OCI-LY7 (cell line): ENCODE results near the gene IGSF3. TPM values are rescaled to one million over a fixed set of nuclear protein-coding genes. Genes with fewer than 3 reads are reported as not detected.
"Not testable (repeated sequence)": the region's sequence is repeated elsewhere in the genome, so short reads cannot be mapped to it uniquely, and the experiment has no call there.

ENCODE experiments used
- BruUV-seq: library from RNA; stranded (reverse); fragments of 400-500 nt; replicated peaks from 2 replicates; lab custom pipeline; 2021; lab: Mats Ljungman, UMichigan
- CTCF ChIA-PET: fragments of 300-600 bp; sonication (Branson Sonifier 250); formaldehyde crosslinking; loops from one replicate; lab custom pipeline; 2022; ENCODE audit warnings: antibody characterized with exemption; ENCODE audit not compliant: unreplicated experiment; lab: Charles Lee
- POLR2A ChIA-PET: fragments of 300-600 bp; sonication (Branson Sonifier 250); formaldehyde crosslinking; loops from one replicate; lab custom pipeline; 2022; ENCODE audit warnings: antibody characterized with exemption; lab: Charles Lee
- DNase-seq: peaks from one replicate; pipeline ENCODE4 v3.0.0-alpha.2; 2015; ENCODE audit warnings: low spot score
- H2AFZ ChIP-seq: fragments of 200-600 bp; sonication (generic), shearing (Covaris generic); 2 replicates; pipeline ENCODE4 v1.6.1; 2014; ENCODE audit warnings: mild to moderate bottlenecking, antibody characterized with exemption, low read length, moderate library complexity
- H3K27ac ChIP-seq: fragments of 200-600 bp; sonication (generic); 2 replicates; pipeline ENCODE4 v1.5.1; 2014; ENCODE audit warnings: mixed run types, low read depth, mild to moderate bottlenecking, moderate library complexity, low read length, inconsistent platforms; ENCODE audit not compliant: poor library complexity, severe bottlenecking
- H3K36me3 ChIP-seq: fragments of 200-600 bp; sonication (generic); 2 replicates; pipeline ENCODE4 v1.6.1; 2014; ENCODE audit warnings: mild to moderate bottlenecking, antibody characterized with exemption, low read length, moderate library complexity, mixed read lengths; ENCODE audit not compliant: insufficient read depth
- H3K4me1 ChIP-seq: fragments of 200-600 bp; sonication (generic); 2 replicates; pipeline ENCODE4 v1.5.1; 2014; ENCODE audit warnings: mild to moderate bottlenecking, low read length; ENCODE audit not compliant: insufficient read depth, poor library complexity, severe bottlenecking
- H3K4me2 ChIP-seq: fragments of 200-600 bp; sonication (generic); 2 replicates; pipeline ENCODE4 v1.6.1; 2014; ENCODE audit warnings: mild to moderate bottlenecking, low read length
- H3K4me3 ChIP-seq: fragments of 200-600 bp; sonication (generic); 2 replicates; pipeline ENCODE4 v1.5.1; 2014; ENCODE audit warnings: mild to moderate bottlenecking, low read depth, low read length; ENCODE audit not compliant: poor library complexity, severe bottlenecking
- H3K79me2 ChIP-seq: fragments of 200-600 bp; sonication (generic); 2 replicates; pipeline ENCODE4 v1.6.1; 2016; ENCODE audit warnings: low read depth, mild to moderate bottlenecking, low read length, moderate library complexity, mixed read lengths; ENCODE audit not compliant: insufficient read depth
- H3K9me2 ChIP-seq: fragments of 200-600 bp; sonication (generic); 2 replicates; pipeline ENCODE4 v1.6.1; 2016; ENCODE audit warnings: mild to moderate bottlenecking, low read length, mixed read lengths; ENCODE audit not compliant: insufficient read depth
- H3K9me3 ChIP-seq: fragments of 200-600 bp; sonication (generic); 2 replicates; pipeline ENCODE4 v1.6.1; 2014; ENCODE audit warnings: mild to moderate bottlenecking, mixed run types, low read length, mixed read lengths
- H4K20me1 ChIP-seq: fragments of 200-600 bp; sonication (generic); 2 replicates; pipeline ENCODE4 v1.6.1; 2014; ENCODE audit warnings: mild to moderate bottlenecking, antibody characterized with exemption, low read length, moderate library complexity, mixed read lengths; ENCODE audit not compliant: insufficient read depth
- EZH2phosphoT487 ChIP-seq: fragments of 200-600 bp; sonication (generic); IDR thresholded peaks from 2 replicates; pipeline ENCODE4 v1.6.1; 2018; ENCODE audit warnings: low read depth, borderline replicate concordance, mild to moderate bottlenecking, mixed run types, antibody characterized with exemption, low read length, moderate library complexity, mixed read lengths
- intact Hi-C: fragments of 100-400 bp; cut with micrococcal nuclease; formaldehyde crosslinking; loops from one replicate; pipeline ENCODE4 v1.10.0; 2022; ENCODE audit not compliant: unreplicated experiment
- total RNA-seq, 2 experiments: library from RNA; depleted of rRNA in 1 of 2; stranded (reverse); fragments of >200 nt in 1 of 2; shearing (Covaris generic) in 1 of 2; gene quantifications; 2 replicates each; pipeline ENCODE4 v1.2.3, GENCODE V29; 2014 to 2022
- TF ChIP-seq, protein P1 (sequence below): fragments of 200-600 bp; sonication (generic); conservative IDR thresholded peaks from 2 replicates; pipeline ENCODE4 v1.5.1; 2014; ENCODE audit warnings: mild to moderate bottlenecking, antibody characterized with exemption, low read length, moderate library complexity, mixed read lengths

Gene IGSF3
- total RNA-seq, 2 experiments from 2014 or later, result not detected

GRCh38 chr1:116654351-116654750, 13.2 kb downstream of the IGSF3 start:
- no peak for DNase-seq
- H3K4me1 ChIP-seq, result no peaks in the 10 kb centered on the region
- BruUV-seq, result no TSS peak
- CTCF ChIA-PET, result no interaction called here
- no peak overlapping the region for H2AFZ ChIP-seq
- H3K9me2 ChIP-seq, result no peaks in the 10 kb centered on the region
- POLR2A ChIA-PET, result no interaction called here
- intact Hi-C loops, result no loop called here
- no peaks in the 10 kb centered on the region for H3K9me3 ChIP-seq
- H3K4me3 ChIP-seq, result no peak overlapping the region
- no peaks in the 10 kb centered on the region for H3K36me3 ChIP-seq
- no peak overlapping the region for H3K27ac ChIP-seq
- H4K20me1 ChIP-seq, result no peaks in the 10 kb centered on the region
- TF ChIP-seq, protein P1, sequence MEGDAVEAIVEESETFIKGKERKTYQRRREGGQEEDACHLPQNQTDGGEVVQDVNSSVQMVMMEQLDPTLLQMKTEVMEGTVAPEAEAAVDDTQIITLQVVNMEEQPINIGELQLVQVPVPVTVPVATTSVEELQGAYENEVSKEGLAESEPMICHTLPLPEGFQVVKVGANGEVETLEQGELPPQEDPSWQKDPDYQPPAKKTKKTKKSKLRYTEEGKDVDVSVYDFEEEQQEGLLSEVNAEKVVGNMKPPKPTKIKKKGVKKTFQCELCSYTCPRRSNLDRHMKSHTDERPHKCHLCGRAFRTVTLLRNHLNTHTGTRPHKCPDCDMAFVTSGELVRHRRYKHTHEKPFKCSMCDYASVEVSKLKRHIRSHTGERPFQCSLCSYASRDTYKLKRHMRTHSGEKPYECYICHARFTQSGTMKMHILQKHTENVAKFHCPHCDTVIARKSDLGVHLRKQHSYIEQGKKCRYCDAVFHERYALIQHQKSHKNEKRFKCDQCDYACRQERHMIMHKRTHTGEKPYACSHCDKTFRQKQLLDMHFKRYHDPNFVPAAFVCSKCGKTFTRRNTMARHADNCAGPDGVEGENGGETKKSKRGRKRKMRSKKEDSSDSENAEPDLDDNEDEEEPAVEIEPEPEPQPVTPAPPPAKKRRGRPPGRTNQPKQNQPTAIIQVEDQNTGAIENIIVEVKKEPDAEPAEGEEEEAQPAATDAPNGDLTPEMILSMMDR, result no peak
- TF ChIP-seq EZH2phosphoT487, result no peak
- H3K79me2 ChIP-seq, result no peaks in the 10 kb centered on the region
- no peak overlapping the region for H3K4me2 ChIP-seq

- H2AFZ ChIP-seq, intact Hi-C loops, CTCF ChIA-PET, H4K20me1 ChIP-seq, H3K79me2 ChIP-seq, H3K9me3 ChIP-seq, H3K4me2 ChIP-seq, DNase-seq, H3K4me3 ChIP-seq, BruUV-seq, H3K4me1 ChIP-seq, H3K27ac ChIP-seq, POLR2A ChIA-PET, H3K9me2 ChIP-seq, H3K36me3 ChIP-seq: not testable (repeated sequence)
Measured at GRCh38 chr1:116652598-116652997, 14.9 kb downstream of the IGSF3 start.

- intact Hi-C loops, CTCF ChIA-PET, H3K9me2 ChIP-seq, H2AFZ ChIP-seq, DNase-seq, H3K9me3 ChIP-seq, H3K4me1 ChIP-seq, BruUV-seq, H3K4me3 ChIP-seq, H3K4me2 ChIP-seq, H3K27ac ChIP-seq, H3K36me3 ChIP-seq, H3K79me2 ChIP-seq, POLR2A ChIA-PET, H4K20me1 ChIP-seq: not testable (repeated sequence)
Measured at GRCh38 chr1:116650781-116651180, 16.8 kb downstream of the IGSF3 start.

DNA sequence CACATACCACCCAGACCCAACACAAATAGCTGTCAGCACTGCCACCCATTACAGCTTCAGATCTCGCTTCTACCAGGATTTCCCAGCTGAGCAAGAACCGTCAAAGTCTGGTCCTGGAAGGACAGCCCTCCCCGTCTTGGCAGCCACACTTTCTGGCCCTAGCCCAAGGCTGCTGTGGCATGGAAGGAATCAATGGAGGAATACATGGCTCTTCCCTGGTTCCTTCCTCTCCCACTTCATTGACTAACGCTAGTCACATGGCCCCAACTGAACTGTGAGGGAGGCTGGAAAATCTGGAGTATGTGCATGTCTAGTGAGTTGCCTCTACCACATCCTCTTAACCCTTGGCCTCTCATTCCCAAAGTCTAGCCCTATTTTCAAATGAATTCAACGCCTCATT, 18.5 kb downstream of the IGSF3 start:
- BruUV-seq, DNase-seq, CTCF ChIA-PET, H3K79me2 ChIP-seq, H3K4me3 ChIP-seq, POLR2A ChIA-PET, H3K4me1 ChIP-seq, H3K4me2 ChIP-seq, H3K9me2 ChIP-seq, H3K27ac ChIP-seq, H2AFZ ChIP-seq, intact Hi-C loops, H3K9me3 ChIP-seq, H4K20me1 ChIP-seq, H3K36me3 ChIP-seq: not testable (repeated sequence)

DNA sequence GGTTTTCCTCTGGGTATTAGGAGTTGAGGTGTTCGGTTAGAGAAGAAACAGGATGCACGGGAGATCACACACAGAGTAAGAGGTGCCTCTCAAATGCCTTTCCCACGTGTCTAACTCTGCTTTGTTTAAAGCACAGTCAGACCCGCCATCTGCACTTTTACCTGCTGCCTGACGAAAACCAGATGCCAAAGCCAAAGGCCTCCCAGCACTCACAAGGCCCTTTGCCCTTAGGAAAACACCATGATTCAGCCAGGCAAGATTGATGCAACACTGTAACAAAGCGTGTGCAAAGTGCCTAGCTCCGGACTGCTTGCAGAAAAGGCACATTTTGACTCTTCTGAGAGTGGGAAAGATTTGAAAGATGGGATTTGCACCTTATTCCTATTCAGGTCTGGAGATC, 19.2 kb downstream of the IGSF3 start:
- intact Hi-C loops, H2AFZ ChIP-seq, H3K27ac ChIP-seq, DNase-seq, POLR2A ChIA-PET, CTCF ChIA-PET, H3K36me3 ChIP-seq, H3K4me1 ChIP-seq, H4K20me1 ChIP-seq, H3K9me3 ChIP-seq, H3K4me3 ChIP-seq, H3K4me2 ChIP-seq, BruUV-seq, H3K79me2 ChIP-seq, H3K9me2 ChIP-seq: not testable (repeated sequence)

GRCh38 chr1:116647186-116647585, 20.3 kb downstream of the IGSF3 start:
- H3K9me3 ChIP-seq, DNase-seq, H3K4me2 ChIP-seq, intact Hi-C loops, H3K36me3 ChIP-seq, H2AFZ ChIP-seq, BruUV-seq, H3K27ac ChIP-seq, H3K79me2 ChIP-seq, H3K4me1 ChIP-seq, CTCF ChIA-PET, POLR2A ChIA-PET, H3K9me2 ChIP-seq, H3K4me3 ChIP-seq, H4K20me1 ChIP-seq: not testable (repeated sequence)
